GM18498 (cell line): ENCODE results near the gene GMPPB.
A peak's percentile ranks its signal among the peaks of the same experiment; 100 is the strongest.
"Not testable (repeated sequence)": the region's sequence is repeated elsewhere in the genome, so short reads cannot be mapped to it uniquely, and the experiment has no call there.

Source experiments
- ATAC-seq: cut with Tn5 transposase; IDR thresholded peaks from one replicate; pipeline ENCODE4 v1.9.1; 2021; ENCODE audit warnings: mild to moderate bottlenecking, moderate library complexity; ENCODE audit not compliant: unreplicated experiment

Gene GMPPB

GRCh38 chr3:49723628-49724551 lies at the start of gene GMPPB:
GMPPB (minus strand) TSS chr3:49723951; CDS start chr3:49723726, 225 bp downstream.
- ATAC-seq, result peak; percentile 83

- ATAC-seq, result no peak
Measured at GRCh38 chr3:49772703-49773102, 49.0 kb upstream of the GMPPB start.

GRCh38 chr3:49771340-49771938 lies 47.7 kb upstream of the GMPPB start:
- ATAC-seq, result no peak

GRCh38 chr3:49769926-49770325 lies 46.2 kb upstream of the GMPPB start:
- no peak for ATAC-seq

DNA sequence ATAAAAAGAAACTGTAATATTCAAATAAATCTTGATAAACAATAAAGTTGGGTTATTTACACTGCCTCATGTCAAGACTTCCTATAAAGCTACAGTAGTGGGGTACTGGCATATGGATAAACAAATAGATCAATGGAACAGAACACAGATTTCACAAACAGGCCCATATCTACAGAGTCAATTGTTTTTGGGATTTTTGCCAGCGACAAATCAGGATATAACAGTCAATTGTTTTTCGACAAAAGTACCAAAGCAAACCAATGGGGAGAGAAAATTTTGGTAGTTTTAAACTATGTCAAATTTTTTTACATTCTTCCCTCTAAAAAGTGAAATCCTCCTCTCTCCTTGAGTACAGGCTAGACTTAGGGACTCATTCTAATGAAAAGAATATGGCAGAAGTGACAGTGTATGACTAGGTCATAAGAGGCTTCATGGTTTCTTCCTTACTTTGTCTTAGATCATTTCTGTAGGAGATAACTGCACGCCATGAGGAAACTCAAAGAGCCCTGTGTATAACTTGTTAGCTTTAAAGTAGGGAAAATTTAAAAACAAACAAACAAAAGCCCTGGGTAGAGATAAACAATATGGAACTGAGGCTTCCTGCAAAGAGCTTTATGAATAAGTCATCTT lies 45.6 kb upstream of the GMPPB start:
- ATAC-seq, result no peak

GRCh38 chr3:49763981-49764380 lies 40.2 kb upstream of the GMPPB start:
- no peak for ATAC-seq

GRCh38 chr3:49761661-49762060 lies 37.9 kb upstream of the GMPPB start:
- no peak for ATAC-seq

DNA sequence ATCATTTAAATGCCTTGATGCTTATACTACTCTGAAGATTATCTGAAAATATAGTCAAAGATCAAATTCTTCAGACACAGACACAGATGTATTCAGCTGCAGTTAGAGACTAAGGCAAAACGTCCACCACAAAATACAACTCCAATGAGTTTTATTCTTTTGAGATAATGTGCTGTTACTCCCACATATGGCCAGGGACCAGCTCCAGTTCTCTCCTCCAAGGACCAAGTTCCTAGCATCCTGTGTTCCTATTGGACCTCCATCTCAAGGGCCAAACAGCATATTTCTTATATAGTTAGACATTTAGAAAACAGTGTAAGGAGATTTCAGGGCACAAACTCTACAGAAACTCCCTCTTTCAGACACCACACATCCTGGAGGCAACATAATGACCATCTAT lies 35.5 kb upstream of the GMPPB start:
- ATAC-seq, result no peak

- no peak for ATAC-seq
Measured at GRCh38 chr3:49757197-49757596, 33.4 kb upstream of the GMPPB start.

DNA sequence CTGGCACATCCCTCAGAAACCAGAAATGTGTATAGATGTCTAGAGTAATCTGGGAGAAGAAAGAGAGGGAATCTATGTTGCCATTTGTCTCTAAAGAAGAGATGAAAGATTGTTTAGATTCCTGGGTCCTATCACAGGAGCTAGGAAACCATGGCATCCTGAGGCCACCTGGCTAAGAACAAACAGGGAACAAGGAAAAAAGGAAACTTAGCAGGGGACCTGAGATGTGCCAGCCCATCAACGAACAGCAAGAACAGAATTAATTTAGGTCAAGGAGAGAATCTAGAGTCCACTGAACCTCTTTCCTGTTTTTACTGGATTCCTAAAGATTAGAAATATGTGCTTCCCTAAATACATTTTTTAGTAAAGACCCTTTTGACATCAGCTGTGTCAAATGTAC lies 32.3 kb upstream of the GMPPB start:
- no peak for ATAC-seq

DNA sequence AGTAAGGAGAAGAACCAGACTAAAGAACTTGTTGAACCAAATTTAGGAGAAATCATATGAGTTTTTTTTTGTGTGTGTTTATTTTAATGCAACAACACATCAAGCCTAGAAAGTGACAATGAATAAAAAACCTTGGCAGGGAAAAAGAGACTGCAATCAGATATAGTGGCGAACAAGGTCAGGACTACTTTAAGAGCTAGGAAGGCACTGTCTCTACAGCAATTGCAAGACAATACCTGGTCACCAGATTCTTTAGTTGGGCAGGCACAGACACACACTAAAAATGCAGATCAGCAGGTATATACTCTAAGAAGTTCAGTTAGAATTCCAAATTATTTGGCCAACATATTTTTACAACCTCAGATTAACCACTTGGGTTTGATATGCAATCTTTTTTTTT lies 30.8 kb upstream of the GMPPB start:
- no peak for ATAC-seq

GRCh38 chr3:49751501-49751900 lies 27.8 kb upstream of the GMPPB start:
- no peak for ATAC-seq

DNA sequence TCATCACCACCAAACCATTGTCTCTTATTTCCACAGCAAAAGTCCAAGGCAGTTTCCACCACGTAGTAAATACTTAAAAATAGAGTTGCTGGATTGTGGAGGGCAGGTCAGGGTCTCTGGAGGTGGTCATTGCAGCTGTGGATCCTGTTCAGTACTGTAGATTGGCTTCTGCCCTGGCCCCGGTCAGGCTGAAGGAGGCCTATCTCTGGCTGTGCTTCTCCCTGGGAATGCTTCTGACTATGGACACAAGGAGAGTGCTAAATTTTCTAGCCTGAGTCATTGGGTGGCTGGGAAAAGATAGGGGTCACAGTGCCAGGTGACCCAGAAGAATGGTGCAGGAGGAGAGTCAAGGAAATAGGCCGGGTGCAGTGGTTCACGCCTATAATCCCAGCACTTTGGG lies 26.3 kb upstream of the GMPPB start:
- ATAC-seq, result no peak

DNA sequence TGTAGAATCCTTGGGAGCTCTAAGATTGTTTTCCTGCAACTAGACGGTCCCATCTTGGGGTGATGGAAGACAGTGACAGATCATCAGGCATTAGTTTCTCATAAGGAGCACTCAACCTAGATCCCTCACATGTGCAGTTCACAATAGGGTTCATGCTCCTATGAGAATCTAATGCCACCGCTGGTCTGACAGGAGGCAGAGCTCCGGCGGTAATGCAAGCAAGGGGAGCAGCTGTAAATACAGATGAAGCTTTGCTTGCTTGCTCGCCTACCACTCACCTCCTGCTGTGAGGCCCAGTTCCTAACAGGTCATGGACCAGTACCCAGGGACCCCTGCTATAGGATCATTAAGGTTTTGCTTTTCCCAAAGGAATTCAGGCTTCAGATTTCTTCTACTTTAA lies 25.1 kb upstream of the GMPPB start:
- ATAC-seq, result not testable (repeated sequence)

DNA sequence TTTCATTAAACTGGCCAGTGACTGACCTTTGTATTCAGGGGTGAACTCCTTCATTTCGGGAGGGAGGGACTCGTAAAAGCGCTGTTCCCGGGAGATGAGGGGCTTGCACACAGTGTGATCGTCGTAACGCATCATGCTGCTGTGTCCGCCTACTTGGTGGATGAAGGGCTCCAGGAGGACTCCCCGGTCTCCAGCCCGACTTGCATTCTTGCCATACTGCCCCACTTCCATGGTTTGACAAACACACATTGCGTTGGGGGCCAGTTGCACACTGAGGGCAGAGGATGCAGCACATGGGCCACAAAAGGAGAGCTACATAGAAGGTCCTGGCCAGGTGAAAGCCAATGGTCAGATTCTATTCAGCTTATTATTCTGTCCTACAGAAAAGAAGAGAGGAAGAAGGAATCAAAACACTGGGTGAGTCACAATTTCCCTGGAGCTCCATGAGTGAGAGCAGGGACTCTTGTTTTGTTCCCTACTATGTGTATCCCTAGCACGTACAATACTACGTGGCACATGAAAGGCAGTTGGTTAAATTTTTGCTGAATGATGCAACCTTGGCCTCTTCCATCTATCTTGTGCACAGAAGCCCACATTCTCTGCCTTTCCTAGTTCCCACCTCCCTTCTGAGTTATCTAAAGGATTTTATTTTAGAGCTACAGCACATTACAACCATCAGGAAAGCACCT lies 24.2 kb upstream of the GMPPB start:
- no peak for ATAC-seq

- no peak for ATAC-seq
Measured at GRCh38 chr3:49745986-49746385, 22.2 kb upstream of the GMPPB start.

GRCh38 chr3:49740427-49740826 lies 16.7 kb upstream of the GMPPB start:
- no peak for ATAC-seq

DNA sequence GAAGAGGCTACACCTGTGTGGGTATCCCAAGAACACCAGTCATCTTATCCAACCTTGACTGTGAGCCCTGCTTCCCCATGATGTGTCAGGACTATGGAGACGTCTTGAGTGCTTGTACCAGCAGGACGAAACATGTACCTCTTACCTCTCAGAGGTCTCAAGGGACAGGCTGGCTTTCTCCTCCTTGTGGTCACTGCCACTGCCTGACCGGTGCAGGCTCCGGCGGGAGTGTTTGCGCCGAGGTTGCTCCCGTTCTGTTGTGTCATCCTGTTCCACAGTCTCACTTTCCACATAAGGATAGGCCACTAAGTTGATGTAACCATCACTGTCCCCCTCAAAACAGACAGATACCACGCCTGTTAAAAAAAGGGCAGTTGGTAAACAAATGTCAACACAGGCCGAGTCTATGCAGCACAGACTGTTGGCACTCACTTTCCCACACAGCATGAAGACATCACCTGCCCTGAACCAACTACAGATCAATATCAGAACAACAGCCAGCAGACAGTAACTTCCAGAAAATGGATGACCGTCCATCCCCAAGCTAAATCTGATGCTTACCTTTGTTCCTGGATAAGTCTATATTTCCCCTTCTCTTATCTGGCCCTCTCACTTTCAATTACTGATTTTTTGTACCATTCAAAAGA lies 14.4 kb upstream of the GMPPB start:
- ATAC-seq, result no peak

GRCh38 chr3:49734752-49735151 lies 11.0 kb upstream of the GMPPB start:
- no peak for ATAC-seq

- ATAC-seq, result no peak
Measured at GRCh38 chr3:49733551-49733950, 9.8 kb upstream of the GMPPB start.

DNA sequence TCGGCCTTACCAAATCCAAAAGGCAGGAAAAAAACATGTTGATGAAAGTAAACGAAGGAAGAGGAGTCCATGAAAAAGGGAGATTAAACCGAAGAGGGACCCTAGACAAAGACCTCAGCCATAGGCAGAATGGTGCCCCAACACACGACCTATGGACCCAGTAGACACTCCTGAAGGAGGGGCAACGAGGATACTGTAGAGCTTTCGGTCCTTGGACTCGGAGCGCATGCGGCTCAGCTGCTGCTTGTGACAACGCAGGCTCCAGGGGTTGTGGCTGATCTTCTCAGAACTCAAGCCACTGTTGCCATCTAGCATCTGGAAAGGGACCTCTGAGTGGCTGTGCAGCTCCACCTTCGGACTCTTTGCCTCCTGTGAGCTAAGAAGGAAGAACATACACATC lies 8.8 kb upstream of the GMPPB start:
- ATAC-seq, result no peak
